Activated CD4-positive, CD25-positive, alpha-beta regulatory T cell treated with anti-CD3 and anti-CD28 coated beads, Interleukin-2, amount 50 U/mL, for 16 hours (primary cell): ENCODE results near the gene C1orf53.

Source experiments
- DNase-seq: peaks from one replicate; pipeline ENCODE4 v3.0.0-alpha.2; 2020; ENCODE audit warnings: low read depth, low spot score

The C1orf53 gene

GRCh38 chr1:197907846-197908616, 5.6 kb downstream of the C1orf53 start:
- DNase-seq, result no peak

- no peak for DNase-seq
Measured at GRCh38 chr1:197908716-197909220, 6.3 kb downstream of the C1orf53 start.

DNA sequence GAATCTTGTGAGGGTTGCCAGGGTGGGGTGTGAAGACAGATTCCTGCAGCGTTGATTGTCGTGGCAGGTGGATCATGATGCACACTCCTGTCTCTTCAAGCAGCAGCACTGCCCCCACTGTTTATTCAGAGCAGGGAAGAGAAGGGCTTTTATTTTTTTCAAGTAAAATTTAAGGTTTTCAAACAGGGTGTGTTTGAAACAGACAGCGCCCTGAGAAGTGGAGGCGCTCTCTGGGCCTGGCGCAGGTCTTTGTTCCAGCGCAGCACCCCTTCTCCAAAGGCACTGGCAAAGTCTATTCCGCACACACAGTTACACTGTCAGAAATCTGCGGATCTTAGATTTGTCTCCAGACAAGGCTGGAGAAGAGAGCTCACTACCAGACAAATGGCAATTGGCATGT, 7.0 kb downstream of the C1orf53 start:
- DNase-seq, result no peak

GRCh38 chr1:197910120-197910991, 7.9 kb downstream of the C1orf53 start:
- no peak for DNase-seq

DNA sequence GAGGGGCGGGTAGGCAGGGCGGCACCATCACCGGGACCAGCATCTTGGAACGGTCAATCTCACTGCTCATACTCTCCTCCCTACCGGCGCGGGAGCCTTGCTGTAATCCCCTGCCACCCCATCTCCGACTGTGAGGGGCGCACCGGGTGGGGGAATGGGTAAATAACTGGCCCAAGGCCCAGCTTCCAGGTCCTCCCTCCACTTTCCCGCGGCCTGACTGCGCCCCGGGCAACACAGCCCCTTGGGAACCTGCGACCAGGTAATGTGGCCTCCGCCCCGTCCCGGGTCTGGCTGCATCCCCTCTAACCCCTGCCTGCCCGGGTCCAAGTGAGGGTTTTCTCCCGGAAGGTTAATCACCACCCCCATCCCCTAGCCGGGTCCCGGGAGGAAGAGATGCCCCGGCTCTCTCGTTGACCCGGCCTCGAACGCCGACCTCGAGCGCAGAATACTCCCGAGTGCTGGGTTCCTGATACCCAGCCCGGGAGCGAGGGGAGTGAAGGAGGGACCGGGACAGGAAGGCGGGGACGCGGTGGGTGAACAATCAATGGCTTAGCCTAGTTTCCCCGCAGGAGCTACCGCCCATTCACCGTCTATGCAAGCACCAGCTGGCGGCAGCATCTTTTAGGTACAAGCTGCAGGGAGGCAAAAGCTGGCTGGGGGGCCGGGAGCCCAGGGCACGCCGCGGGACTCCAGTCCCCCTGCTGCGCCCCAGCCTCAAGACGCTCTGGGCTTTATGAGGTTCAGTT, 8.9 kb downstream of the C1orf53 start:
- no peak for DNase-seq

DNA sequence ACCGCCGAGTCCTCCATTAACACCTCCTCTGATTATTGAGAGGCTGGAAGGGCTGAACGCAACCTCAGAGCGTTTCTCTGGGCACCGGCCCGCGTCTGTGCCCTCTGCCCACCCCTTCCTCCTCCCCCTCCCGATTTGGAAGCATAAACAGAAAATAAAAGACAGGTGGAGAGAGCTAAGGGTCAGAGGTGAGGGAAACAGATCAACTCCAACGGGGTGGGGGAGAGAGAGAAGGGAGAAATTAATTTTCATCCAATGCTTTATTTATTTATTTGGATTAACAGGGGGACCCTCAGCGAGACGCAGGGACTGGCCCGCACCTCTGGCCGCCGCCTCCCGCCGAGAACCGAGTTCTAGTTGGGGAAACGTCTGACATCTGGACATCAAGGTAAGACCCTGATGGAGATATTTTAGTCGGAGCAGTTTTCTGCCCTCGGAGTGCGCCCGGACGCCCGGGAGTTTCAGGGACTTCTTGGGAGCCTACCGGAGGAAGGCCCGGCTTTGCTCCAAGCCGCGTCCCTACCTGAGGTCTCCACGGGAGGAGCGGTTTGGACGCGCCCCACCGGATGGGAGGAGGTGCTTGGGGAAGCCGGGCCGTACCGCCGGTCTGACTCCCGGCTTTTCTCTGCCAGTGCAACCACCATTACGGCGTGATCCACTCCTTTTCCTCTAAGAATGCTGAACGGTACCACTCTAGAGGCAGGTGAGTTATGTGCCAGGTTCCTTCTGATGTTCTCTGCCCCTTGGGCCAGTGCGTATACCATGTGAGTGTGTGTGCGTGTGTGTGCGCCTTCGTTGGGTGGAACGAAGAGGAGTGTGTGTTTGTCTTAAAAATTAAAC, 9.6 kb downstream of the C1orf53 start:
- DNase-seq, result no peak

DNA sequence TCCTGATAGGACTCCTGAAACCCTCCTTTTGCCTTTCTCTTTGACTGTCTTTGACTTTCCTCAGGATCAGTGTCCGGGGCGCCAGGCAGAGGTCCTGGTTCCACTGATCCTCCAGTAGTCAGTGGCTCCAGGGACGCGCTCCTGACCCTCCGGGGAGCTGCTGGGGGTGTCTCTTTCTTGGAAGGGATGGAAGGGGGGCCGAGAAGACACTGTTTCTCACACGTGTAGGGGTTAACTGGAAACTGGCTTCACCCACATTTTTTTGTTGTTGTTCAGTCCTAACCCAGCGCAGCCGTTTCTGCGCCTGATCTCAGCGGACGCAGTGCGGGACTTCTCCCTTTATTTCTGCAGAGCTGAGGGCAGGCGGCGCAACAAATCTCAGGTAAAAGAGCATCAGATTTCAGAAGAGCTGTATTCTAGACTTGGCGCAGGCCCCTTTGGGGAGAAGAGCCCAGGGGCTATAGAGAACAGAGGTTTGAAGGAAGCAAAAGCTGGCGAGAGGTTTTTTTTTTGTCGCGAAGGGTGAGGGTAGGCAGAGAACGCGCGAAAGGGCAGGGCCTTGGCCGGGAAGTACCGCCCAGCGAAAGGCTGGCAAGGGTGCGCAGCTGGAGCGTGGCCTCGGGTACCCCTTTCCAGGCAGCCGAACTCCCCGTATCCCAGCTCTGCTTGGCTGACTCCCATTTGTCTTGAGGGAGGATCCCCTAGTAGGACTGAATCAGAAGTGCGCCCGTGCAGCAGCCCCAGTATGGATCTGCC, 10.5 kb downstream of the C1orf53 start:
- DNase-seq, result no peak

GRCh38 chr1:197913495-197914276, 11.3 kb downstream of the C1orf53 start:
- DNase-seq, result no peak

- DNase-seq, result no peak
Measured at GRCh38 chr1:197914510-197914909, 12.1 kb downstream of the C1orf53 start.

DNA sequence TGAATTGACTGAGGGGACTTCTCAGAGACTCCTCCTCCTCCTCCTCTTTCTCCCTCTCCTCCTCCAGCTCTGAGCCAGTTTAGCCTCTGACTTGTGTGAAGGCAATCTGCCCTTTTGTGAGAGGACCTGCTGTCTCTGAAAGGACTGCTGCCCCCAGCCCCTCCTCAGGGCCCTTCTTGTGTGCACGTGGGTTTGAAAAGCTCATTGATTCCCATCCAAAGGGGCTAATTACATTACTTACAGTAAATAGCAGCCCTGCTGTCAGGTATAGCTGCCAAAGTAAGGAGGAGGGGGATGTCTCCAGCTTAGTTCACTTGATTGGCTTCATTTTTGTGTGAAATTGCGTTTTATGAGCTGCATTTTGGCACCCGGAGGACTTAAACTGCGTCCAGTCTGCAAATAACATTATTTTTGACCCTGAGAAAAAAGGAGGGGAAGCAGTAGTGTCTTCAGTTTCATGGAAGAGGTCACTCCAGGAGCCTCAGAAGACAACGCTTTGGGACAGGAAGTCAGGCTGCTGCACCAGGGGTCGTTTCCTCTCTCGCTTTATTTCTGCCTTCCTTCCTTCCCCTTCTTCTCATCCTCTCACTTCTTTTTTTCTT, 12.9 kb downstream of the C1orf53 start:
- DNase-seq, result no peak

GRCh38 chr1:197915862-197916499, 13.6 kb downstream of the C1orf53 start:
- no peak for DNase-seq

DNA sequence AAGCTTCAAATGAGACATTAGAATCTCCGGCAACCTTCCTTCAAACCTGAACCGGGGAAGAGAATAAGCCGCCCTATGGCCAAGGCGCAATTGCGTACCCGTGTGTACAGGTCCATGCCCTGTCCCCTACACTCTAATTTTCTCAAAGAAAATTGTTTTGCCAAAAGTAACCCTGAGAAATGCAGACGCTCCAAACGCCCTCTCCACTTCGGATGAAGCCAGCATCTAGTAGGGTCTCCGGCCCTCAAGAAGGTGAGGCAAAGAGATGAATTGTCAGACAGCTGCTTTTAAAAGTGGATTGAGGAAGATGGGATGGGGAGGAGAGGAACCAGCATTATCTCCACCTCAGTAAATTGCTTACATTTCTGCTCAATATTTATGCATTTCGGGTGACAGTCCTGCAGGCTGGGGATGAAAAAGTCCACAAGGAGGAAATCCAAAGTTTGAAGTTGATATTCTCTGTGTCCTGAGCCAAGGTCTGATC, 14.1 kb downstream of the C1orf53 start:
- DNase-seq, result no peak

- DNase-seq, result no peak
Measured at GRCh38 chr1:197917805-197918651, 15.6 kb downstream of the C1orf53 start.

DNA sequence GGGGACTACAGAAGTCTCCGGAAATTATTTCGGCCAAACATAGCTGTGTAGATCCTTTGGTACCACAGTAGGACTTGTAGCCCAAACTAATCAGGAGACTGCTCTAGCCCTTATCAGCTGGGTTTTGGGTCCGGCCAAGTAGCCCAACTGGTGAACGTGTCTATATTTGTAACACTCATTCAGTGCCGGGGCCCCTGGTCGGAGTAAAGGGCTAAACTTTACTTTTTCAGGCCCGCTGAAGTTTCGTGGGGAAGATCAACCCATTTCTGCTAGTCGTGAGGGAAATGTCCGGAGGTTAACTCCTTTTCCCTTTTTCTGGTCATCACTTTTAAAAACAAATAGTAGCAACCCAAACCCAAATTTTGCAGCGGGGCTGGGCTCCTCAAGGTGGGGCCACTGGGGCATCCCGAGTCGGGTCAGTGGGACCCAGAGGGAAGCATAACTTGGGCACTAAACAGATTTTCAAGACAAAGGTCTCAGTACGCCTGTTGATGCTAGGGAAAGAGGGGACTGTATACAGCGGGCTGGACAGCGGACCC, 16.4 kb downstream of the C1orf53 start:
- no peak for DNase-seq

GRCh38 chr1:197919346-197920066, 17.1 kb downstream of the C1orf53 start:
- no peak for DNase-seq

GRCh38 chr1:197920067-197920396, 17.6 kb downstream of the C1orf53 start:
- DNase-seq, result no peak
